HL-60 (cell line): ENCODE results near the gene ABCB9.

Source experiments
- CTCF ChIP-seq: IDR thresholded peaks from one replicate; pipeline ENCODE4 v1.5.1; 2011; ENCODE audit warnings: low read length, control low read depth, inconsistent platforms; ENCODE audit not compliant: insufficient read depth
- GABPA ChIP-seq: IDR thresholded peaks from 2 replicates; pipeline ENCODE4 v1.6.1; 2012; ENCODE audit warnings: low read depth
- POLR2AphosphoS5 ChIP-seq: IDR thresholded peaks from 2 replicates; pipeline ENCODE4 v1.6.1; 2012; ENCODE audit warnings: low read depth
- REST ChIP-seq: IDR thresholded peaks from 2 replicates; pipeline ENCODE4 v1.6.1; 2012; ENCODE audit warnings: low read depth; ENCODE audit not compliant: insufficient replicate concordance
- SPI1 ChIP-seq: IDR thresholded peaks from 2 replicates; pipeline ENCODE4 v1.6.1; 2012; ENCODE audit warnings: low read depth, mild to moderate bottlenecking, borderline replicate concordance

DNA sequence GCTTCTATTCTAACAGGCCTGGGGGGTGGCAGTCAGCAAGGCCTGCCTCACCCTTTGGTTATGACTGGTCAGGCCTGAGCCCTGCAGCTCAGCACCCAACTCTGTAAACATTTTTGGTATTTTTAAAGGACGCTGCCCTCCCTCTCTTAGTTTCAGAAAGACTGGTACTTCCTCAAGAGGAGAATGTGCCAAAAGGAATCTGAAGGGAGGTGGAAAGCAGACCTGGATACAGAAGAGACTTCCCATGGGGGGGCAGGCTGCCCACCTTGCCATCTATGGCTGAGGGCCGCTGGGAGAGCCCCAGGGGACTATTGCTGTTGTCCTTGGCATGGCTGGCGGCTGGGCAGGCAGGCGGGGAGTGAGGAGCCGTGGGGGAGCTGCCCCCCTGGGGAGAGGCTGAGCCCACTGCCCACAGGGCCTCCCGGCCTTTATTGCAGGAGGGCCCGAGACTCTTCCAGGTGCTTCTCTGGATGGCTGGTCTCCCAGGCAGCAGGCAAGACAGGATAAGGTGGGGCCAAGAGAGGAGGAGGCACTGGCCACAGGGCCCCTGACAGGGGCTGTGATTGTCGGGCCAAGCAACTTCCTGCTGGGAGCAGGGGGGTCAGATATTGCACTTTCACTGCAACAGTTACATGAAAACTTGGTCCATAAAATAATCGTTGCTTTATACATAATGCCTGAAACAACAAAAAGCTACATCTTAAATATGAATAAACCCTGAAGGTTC lies 17.7 kb upstream of the ABCB9 start:
- no peak for TF ChIP-seq CTCF
- no peak for TF ChIP-seq SPI1
- no peak for TF ChIP-seq POLR2AphosphoS5
- no peak for TF ChIP-seq REST
- no peak for TF ChIP-seq GABPA
